CD4-positive, alpha-beta memory T cell (primary cell): ENCODE results near the gene SLC35G6. TPM values are rescaled to one million over a fixed set of nuclear protein-coding genes. Genes with fewer than 3 reads are reported as not detected.

Source experiments
- CTCF ChIA-PET: fragments of 350-600 bp; sonication (Branson Sonifier 250); formaldehyde crosslinking; loops from one replicate; lab custom pipeline; 2021; ENCODE audit warnings: inconsistent platforms; ENCODE audit not compliant: partially characterized antibody; lab: Charles Lee
- POLR2A ChIA-PET: fragments of 350-600 bp; sonication (Branson Sonifier 250); formaldehyde crosslinking; loops from one replicate; lab custom pipeline; 2021; ENCODE audit not compliant: partially characterized antibody; lab: Charles Lee
- DNase-seq, 5 donors: peaks; one replicate each; pipeline versions ENCODE4 v3.0.0 to v3.0.0-alpha.2; 2020 to 2022; ENCODE audit warnings: mixed read lengths in 1 of 5
- H3K27ac ChIP-seq: one replicate; pipeline ENCODE4 v1.7.0; 2013; ENCODE audit warnings: low read depth, low read length
- H3K27me3 ChIP-seq: 2 replicates; pipeline ENCODE4 v1.7.0; 2013; ENCODE audit warnings: mild to moderate bottlenecking, low read length, moderate library complexity; ENCODE audit not compliant: insufficient read depth
- H3K36me3 ChIP-seq: 2 replicates; pipeline ENCODE4 v1.7.0; 2013; ENCODE audit warnings: mild to moderate bottlenecking, low read length, moderate library complexity; ENCODE audit not compliant: insufficient read depth
- H3K4me1 ChIP-seq: 2 replicates; pipeline ENCODE4 v1.7.0; 2013; ENCODE audit warnings: mild to moderate bottlenecking, low read length, moderate library complexity; ENCODE audit not compliant: insufficient read depth
- H3K4me3 ChIP-seq, 2 donors: one replicate each; pipeline ENCODE4 v1.7.0; 2013; ENCODE audit warnings: low read length in 2 of 2, mild to moderate bottlenecking in 1 of 2
- H3K9me3 ChIP-seq, 2 donors: one replicate each; pipeline ENCODE4 v1.7.0; 2013; ENCODE audit warnings: low read length in 2 of 2, control low read depth in 1 of 2; ENCODE audit not compliant: control insufficient read depth in 1 of 2
- H3K27ac Mint-ChIP-seq, 7 donors: one replicate each; pipeline ENCODE4 v1.8.0; 2020 to 2021; ENCODE audit warnings: mixed read lengths in 7 of 7, mild to moderate bottlenecking in 6 of 7, inconsistent platforms in 3 of 7, moderate library complexity in 3 of 7
- H3K27me3 Mint-ChIP-seq, 2 donors: one replicate each; pipeline ENCODE4 v1.8.0; 2020 to 2021; ENCODE audit warnings: mixed read lengths in 2 of 2
- H3K36me3 Mint-ChIP-seq, 2 donors: one replicate each; pipeline ENCODE4 v1.8.0; 2020 to 2021; ENCODE audit warnings: mixed read lengths in 2 of 2, inconsistent platforms in 1 of 2, mild to moderate bottlenecking in 1 of 2
- H3K4me1 Mint-ChIP-seq, 4 donors: one replicate each; pipeline ENCODE4 v1.8.0; 2020 to 2021; ENCODE audit warnings: mixed read lengths in 4 of 4, mild to moderate bottlenecking in 1 of 4
- H3K4me3 Mint-ChIP-seq, 8 donors: one replicate each; pipeline ENCODE4 v1.8.0; 2020 to 2021; ENCODE audit warnings: mixed read lengths in 8 of 8, mild to moderate bottlenecking in 7 of 8, moderate library complexity in 6 of 8, inconsistent platforms in 3 of 8
- H3K9me3 Mint-ChIP-seq, 8 donors: one replicate each; pipeline ENCODE4 v1.8.0; 2020 to 2021; ENCODE audit warnings: mixed read lengths in 8 of 8, mild to moderate bottlenecking in 5 of 8, inconsistent platforms in 3 of 8, moderate library complexity in 1 of 8
- intact Hi-C: fragments of 100-400 bp; cut with micrococcal nuclease; formaldehyde crosslinking; loops from one replicate; pipeline ENCODE4 v1.15.1; 2023
- polyA plus RNA-seq, 2 donors: library from polyadenylated mRNA; unstranded; fragments of 300-500 nt; fragmentation: Illumina TruSeq; gene quantifications; one replicate each; pipeline ENCODE4 v1.2.3, GENCODE V29; 2021
- total RNA-seq, 2 experiments: library from RNA; stranded (reverse); gene quantifications; one replicate each; pipeline ENCODE4 v1.2.3, GENCODE V29; 2021

The SLC35G6 gene
- total and polyA plus RNA-seq, 4 experiments from 2014 or later: not detected

DNA sequence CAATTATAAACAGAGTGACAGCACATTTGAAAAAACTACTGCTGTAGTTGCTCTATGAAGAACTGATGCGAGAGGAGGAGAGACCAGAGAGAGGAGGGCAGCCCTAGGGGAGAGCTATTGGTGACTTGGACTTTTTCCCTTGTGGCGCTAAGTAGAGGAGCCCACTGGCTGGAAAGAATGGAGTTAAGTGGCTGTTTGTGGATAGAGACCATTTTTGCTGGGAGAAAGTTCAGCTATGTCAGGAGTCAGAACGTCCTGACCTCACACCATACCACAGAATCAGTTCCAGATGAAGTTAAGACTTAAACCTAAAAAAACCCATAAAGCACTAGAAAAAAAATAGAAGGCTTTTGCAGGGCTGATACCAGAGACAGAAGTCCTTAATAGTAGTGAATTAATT is 4.9 kb downstream of the SLC35G6 start:
- POLR2A ChIA-PET: interaction anchor here (0.7 to 13.8 kb wide), 23 partner anchors 10 to 200 kb away, joined by 3 to 398 read pairs (median 20); partner anchors contain the start of genes ACAP1, CHRNB1, FGF11 and MPDU1
- Histone ChIP-seq H3K4me3 (peak overlapping the region; percentile 17 to 49), H3K27ac (peak overlapping the region; percentile 18), H3K36me3 (peaks cover 3% of the 10 kb centered on the region), H3K27me3 (no peaks in the 10 kb centered on the region), H3K4me1 (peaks cover 63% of the 10 kb centered on the region), H3K9me3 (no peaks in the 10 kb centered on the region)
- Mint-ChIP-seq H3K27me3 (no peaks in the 10 kb centered on the region), H3K27ac (peak overlapping the region; percentile 55 to 100 (median 83)), H3K4me3 (peak overlapping the region; percentile 78 to 98 (median 84)), H3K36me3 (peaks cover 0 to 47% of the 10 kb centered on the region in 2 donors), H3K4me1 (peaks cover 54 to 92% (median 70%) of the 10 kb centered on the region in 4 donors), H3K9me3 (peaks cover 0 to 9% (median 0%) of the 10 kb centered on the region in 8 donors)
- intact Hi-C loops: no loop called here
- DNase-seq: no peak
- CTCF ChIA-PET: interaction anchor here (0.7 to 5.7 kb wide), 8 partner anchors 10 to 202 kb away, joined by 3 to 52 read pairs (median 6); partner anchors contain the start of genes SENP3, TMEM102, TMEM95 and WRAP53

DNA sequence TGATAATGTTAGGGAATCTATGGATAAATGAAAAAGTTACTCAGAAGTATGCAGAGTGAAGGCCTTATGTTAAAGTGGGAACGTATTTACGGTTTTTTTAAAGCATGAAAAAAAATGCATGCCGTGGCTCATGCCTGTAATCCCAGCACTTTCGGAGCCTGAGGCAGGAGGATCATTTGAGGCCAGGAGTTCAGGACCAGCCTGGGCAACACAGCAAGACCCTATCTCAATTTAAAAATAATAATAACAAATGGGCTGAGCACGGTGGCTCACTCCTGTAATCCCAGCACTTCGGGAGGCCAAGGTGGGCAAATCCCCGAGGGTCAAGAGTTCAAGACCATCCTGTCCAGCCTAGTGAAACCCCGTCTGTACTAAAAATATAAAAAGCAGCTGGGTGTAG is 8.9 kb downstream of the SLC35G6 start:
- Histone ChIP-seq H3K27ac (no peak overlapping the region), H3K36me3 (peaks cover 15% of the 10 kb centered on the region), H3K27me3 (no peaks in the 10 kb centered on the region), H3K9me3 (no peaks in the 10 kb centered on the region), H3K4me1 (peaks cover 75% of the 10 kb centered on the region), H3K4me3 (no peak overlapping the region)
- ChIA-PET POLR2A (interaction anchor here (0.9 to 1.6 kb wide), 4 partner anchors 11 to 57 kb away, joined by 3 to 6 read pairs (median 4); partner anchors contain the start of gene ZBTB4), CTCF (interaction anchor here (1.1 to 2.7 kb wide), 4 partner anchors 52 to 134 kb away, joined by 3 to 12 read pairs (median 3); partner anchors contain the start of gene FXR2)
- intact Hi-C loops: no loop called here
- DNase-seq: no peak
- peak overlapping the region in 2 of 7 donors; percentile 37 to 54 for H3K27ac Mint-ChIP-seq
- peak overlapping the region in 2 of 8 donors; percentile 29 to 52 for H3K4me3 Mint-ChIP-seq
- H3K9me3 Mint-ChIP-seq: peaks cover 0 to 5% (median 0%) of the 10 kb centered on the region in 8 donors
- no peaks in the 10 kb centered on the region for H3K27me3 Mint-ChIP-seq
- peaks cover 61 to 90% (median 71%) of the 10 kb centered on the region in 4 donors for H3K4me1 Mint-ChIP-seq
- peaks cover 11 to 47% of the 10 kb centered on the region in 2 donors for H3K36me3 Mint-ChIP-seq

DNA sequence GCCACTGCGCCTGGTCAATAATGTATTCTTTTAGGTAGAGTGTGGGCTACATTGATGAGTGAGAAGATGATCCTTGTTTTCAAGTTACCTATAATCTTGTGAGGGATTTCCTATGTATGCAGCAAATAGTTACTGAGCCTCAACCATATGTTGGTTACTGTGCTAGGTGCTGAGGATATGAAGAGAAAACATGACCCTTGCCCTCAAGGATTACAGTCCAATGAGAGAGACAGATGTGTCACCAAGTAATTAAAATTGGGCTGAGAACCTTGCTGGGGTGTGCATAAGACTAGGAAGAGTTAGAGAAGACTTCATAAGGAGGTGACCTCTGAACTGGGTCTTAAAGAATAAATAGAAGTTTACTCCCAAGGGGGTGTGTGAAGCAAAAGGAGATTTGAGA is 10.3 kb downstream of the SLC35G6 start:
- Histone ChIP-seq H3K9me3 (no peaks in the 10 kb centered on the region), H3K27ac (no peak overlapping the region), H3K36me3 (peaks cover 26% of the 10 kb centered on the region), H3K27me3 (no peaks in the 10 kb centered on the region), H3K4me3 (no peak overlapping the region), H3K4me1 (peaks cover 64% of the 10 kb centered on the region)
- Mint-ChIP-seq H3K36me3 (peaks cover 25 to 56% of the 10 kb centered on the region in 2 donors), H3K9me3 (peaks cover 0 to 4% (median 0%) of the 10 kb centered on the region in 8 donors), H3K27ac (peak overlapping the region in 6 of 7 donors; percentile 19 to 39 (median 34)), H3K4me3 (peak overlapping the region in 2 of 8 donors; percentile 0 to 3), H3K4me1 (peaks cover 50 to 81% (median 62%) of the 10 kb centered on the region in 4 donors), H3K27me3 (no peaks in the 10 kb centered on the region)
- intact Hi-C loops: no loop called here
- ChIA-PET CTCF (interaction anchor here (1.0 to 2.7 kb wide), 4 partner anchors 11 to 69 kb away, joined by 3 to 12 read pairs (median 4); no protein-coding TSS in a partner anchor), POLR2A (interaction anchor here (1.4 kb wide), 1 partner anchor 13 kb away, joined by 4 read pairs; the partner anchor contains the start of gene ZBTB4)
- DNase-seq: no peak

DNA sequence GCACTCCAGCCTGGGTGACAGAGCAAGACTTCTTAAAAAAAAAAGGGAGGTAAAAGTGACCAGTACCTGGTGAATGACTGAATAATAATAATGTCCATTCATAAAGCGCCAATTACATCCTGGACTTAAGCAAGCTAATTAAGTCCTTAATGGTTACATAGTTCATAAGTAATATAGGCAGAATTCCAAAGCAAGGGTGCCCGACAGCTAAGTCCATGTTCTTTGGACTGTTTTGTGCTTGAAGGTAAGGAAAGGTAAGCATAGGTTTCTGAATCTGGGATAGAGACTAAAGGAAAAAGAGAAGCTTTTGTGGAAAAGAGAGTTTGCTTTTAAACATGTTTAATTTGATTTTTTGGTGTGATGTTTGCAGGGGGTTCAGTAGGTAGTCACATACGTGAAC is 12.7 kb downstream of the SLC35G6 start:
- H3K4me3 Mint-ChIP-seq: no peak overlapping the region
- Histone ChIP-seq H3K27me3 (no peaks in the 10 kb centered on the region), H3K4me1 (peaks cover 41% of the 10 kb centered on the region), H3K4me3 (no peak overlapping the region), H3K36me3 (peaks cover 50% of the 10 kb centered on the region), H3K9me3 (no peaks in the 10 kb centered on the region), H3K27ac (no peak overlapping the region)
- peaks cover 0 to 4% (median 0%) of the 10 kb centered on the region in 8 donors for H3K9me3 Mint-ChIP-seq
- H3K36me3 Mint-ChIP-seq: peaks cover 43 to 69% of the 10 kb centered on the region in 2 donors
- no peaks in the 10 kb centered on the region for H3K27me3 Mint-ChIP-seq
- H3K4me1 Mint-ChIP-seq: peaks cover 38 to 58% (median 48%) of the 10 kb centered on the region in 4 donors
- ChIA-PET POLR2A (interaction anchor here (0.6 to 1.8 kb wide), 4 partner anchors 11 to 350 kb away, joined by 3 to 4 read pairs (median 3); no protein-coding TSS in a partner anchor), CTCF (interaction anchor here (1.4 to 2.1 kb wide), 2 partner anchors 20 to 57 kb away, joined by 7 read pairs; no protein-coding TSS in a partner anchor)
- intact Hi-C loops: no loop called here
- peak overlapping the region in 5 of 7 donors; percentile 48 to 81 (median 60) for H3K27ac Mint-ChIP-seq
- no peak for DNase-seq

DNA sequence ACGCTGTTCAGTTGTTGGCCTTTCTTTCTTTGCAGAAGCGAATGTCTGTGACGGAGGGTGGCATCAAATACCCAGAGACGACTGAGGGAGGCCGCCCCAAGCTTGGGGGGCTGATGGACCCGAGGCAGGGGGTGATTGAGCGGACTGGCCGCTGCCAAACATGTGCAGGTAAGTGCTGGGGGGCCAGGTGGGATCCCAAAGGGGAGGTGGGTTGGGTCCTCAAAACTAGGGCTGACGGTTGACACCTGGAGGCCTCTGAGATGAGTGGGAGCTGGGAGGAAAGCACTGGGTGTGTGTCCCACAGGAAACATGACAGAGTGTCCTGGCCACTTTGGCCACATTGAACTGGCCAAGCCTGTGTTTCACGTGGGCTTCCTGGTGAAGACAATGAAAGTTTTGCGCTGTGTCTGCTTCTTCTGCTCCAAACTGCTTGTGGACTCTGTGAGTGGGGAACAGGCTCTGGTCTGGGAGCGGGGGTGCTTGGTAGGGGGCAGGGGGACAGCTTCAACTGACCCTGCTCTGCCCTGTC is 14.7 kb downstream of the SLC35G6 start:
- no peaks in the 10 kb centered on the region for H3K27me3 ChIP-seq
- POLR2A ChIA-PET: interaction anchor here (1.5 to 4.9 kb wide), 2 partner anchors 11 to 51 kb away, joined by 3 to 22 read pairs; partner anchors contain the start of genes CHRNB1 and POLR2A
- H3K27ac ChIP-seq: no peak overlapping the region
- no peak for DNase-seq
- Mint-ChIP-seq H3K27me3 (no peaks in the 10 kb centered on the region), H3K9me3 (peaks cover 0 to 4% (median 0%) of the 10 kb centered on the region in 8 donors), H3K36me3 (peaks cover 56 to 73% of the 10 kb centered on the region in 2 donors), H3K4me3 (no peak overlapping the region), H3K4me1 (peaks cover 23 to 37% (median 30%) of the 10 kb centered on the region in 4 donors), H3K27ac (peak overlapping the region in 3 of 7 donors; percentile 36 to 85 (median 70))
- no peaks in the 10 kb centered on the region for H3K9me3 ChIP-seq
- intact Hi-C loops: no loop called here
- no peak overlapping the region for H3K4me3 ChIP-seq
- CTCF ChIA-PET: interaction anchor here (0.5 to 1.2 kb wide), 2 partner anchors 36 to 140 kb away, joined by 3 read pairs; no protein-coding TSS in a partner anchor
- peaks cover 62% of the 10 kb centered on the region for H3K36me3 ChIP-seq
- H3K4me1 ChIP-seq: peaks cover 23% of the 10 kb centered on the region

DNA sequence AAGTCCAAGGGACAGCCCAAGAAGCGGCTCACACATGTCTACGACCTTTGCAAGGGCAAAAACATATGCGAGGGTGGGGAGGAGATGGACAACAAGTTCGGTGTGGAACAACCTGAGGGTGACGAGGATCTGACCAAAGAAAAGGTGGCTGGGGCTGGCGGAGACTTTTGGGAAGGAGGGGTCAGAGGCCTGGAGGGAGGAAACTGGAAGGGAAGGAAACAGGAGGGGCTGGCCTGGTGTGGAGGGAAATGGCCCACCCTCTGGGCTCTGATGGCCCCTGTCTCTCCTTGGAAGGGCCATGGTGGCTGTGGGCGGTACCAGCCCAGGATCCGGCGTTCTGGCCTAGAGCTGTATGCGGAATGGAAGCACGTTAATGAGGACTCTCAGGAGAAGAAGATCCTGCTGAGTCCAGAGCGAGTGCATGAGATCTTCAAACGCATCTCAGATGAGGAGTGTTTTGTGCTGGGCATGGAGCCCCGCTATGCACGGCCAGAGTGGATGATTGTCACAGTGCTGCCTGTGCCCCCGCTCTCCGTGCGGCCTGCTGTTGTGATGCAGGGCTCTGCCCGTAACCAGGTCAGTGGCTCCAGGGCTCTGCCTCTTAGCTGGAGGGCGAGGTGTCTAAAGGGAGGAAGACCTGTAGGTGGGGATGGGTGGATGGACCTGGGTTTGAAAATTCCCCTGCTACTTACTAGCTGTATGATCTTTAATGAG is 15.4 kb downstream of the SLC35G6 start:
- Mint-ChIP-seq H3K9me3 (peaks cover 0 to 5% (median 0%) of the 10 kb centered on the region in 8 donors), H3K27me3 (no peaks in the 10 kb centered on the region), H3K4me3 (no peak overlapping the region), H3K36me3 (peaks cover 61 to 76% of the 10 kb centered on the region in 2 donors), H3K27ac (peak overlapping the region in 4 of 7 donors; percentile 36 to 70 (median 49)), H3K4me1 (peaks cover 22 to 32% (median 26%) of the 10 kb centered on the region in 4 donors)
- H3K4me1 ChIP-seq: peaks cover 17% of the 10 kb centered on the region
- no peak overlapping the region for H3K4me3 ChIP-seq
- H3K36me3 ChIP-seq: peaks cover 68% of the 10 kb centered on the region
- H3K27me3 ChIP-seq: no peaks in the 10 kb centered on the region
- no peaks in the 10 kb centered on the region for H3K9me3 ChIP-seq
- ChIA-PET CTCF (interaction anchor here (1.3 to 2.3 kb wide), 3 partner anchors 8 to 25 kb away, joined by 3 to 8 read pairs (median 4); no protein-coding TSS in a partner anchor), POLR2A (interaction anchor here (1.2 to 4.9 kb wide), 3 partner anchors 9 to 17 kb away, joined by 3 to 22 read pairs (median 8); partner anchors contain the start of genes POLR2A and ZBTB4)
- no peak for DNase-seq
- no peak overlapping the region for H3K27ac ChIP-seq
- intact Hi-C loops: no loop called here
